Measurements from ENCODE around the gene CHAF1B.
"Not testable (repeated sequence)": the region's sequence is repeated elsewhere in the genome, so short reads cannot be mapped to it uniquely, and the experiment has no call there.

DNA sequence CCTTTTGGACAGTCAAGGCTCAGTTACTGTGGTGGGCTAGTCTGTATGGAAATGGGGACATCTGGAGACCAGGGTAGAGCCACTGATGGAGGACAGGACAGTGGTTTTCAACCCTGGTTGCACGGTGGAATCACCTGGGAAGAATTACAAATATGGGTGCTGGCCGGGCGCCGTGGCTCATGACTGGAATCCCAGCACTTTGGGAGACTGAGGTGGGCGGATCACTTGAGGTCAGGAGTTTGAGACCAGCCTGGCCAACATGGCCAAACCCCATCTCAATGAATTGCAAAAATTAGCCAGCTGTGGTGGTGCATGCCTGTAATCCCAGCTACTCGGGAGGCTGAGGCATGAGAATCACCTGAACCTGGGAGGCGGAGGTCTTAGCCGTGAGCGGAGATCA is 14.5 kb downstream of the CHAF1B start:
- TF ChIP-seq, protein P1, sequence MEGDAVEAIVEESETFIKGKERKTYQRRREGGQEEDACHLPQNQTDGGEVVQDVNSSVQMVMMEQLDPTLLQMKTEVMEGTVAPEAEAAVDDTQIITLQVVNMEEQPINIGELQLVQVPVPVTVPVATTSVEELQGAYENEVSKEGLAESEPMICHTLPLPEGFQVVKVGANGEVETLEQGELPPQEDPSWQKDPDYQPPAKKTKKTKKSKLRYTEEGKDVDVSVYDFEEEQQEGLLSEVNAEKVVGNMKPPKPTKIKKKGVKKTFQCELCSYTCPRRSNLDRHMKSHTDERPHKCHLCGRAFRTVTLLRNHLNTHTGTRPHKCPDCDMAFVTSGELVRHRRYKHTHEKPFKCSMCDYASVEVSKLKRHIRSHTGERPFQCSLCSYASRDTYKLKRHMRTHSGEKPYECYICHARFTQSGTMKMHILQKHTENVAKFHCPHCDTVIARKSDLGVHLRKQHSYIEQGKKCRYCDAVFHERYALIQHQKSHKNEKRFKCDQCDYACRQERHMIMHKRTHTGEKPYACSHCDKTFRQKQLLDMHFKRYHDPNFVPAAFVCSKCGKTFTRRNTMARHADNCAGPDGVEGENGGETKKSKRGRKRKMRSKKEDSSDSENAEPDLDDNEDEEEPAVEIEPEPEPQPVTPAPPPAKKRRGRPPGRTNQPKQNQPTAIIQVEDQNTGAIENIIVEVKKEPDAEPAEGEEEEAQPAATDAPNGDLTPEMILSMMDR (IDR thresholded peaks at IDR 0.05), result not testable (repeated sequence)
- not testable (repeated sequence) for TF ChIP-seq POLR2A, EP300 (IDR thresholded peaks at IDR 0.05)

All from ovary (tissue), 3 donors.